GM19193 (cell line): ENCODE results near the gene MYMK.

Source experiments
- POLR2A ChIP-seq: IDR thresholded peaks from 4 replicates; pipeline ENCODE4 v1.6.1; 2011; ENCODE audit not compliant: insufficient read depth, insufficient read length; ENCODE audit errors: extremely low read depth

MYMK gene

GRCh38 chr9:133492061-133493021 is 32.4 kb downstream of the MYMK start:
- TF ChIP-seq POLR2A, result no peak

GRCh38 chr9:133491656-133491925 is 33.2 kb downstream of the MYMK start:
- TF ChIP-seq POLR2A, result no peak

- no peak for TF ChIP-seq POLR2A
These were observed 33.7 kb downstream of the MYMK start for GRCh38 chr9:133490865-133491655.

- TF ChIP-seq POLR2A, result no peak
These were observed 34.5 kb downstream of the MYMK start for GRCh38 chr9:133490201-133490681.

GRCh38 chr9:133489253-133490190 is 35.2 kb downstream of the MYMK start:
- TF ChIP-seq POLR2A, result no peak

- no peak for TF ChIP-seq POLR2A
These were observed 36.0 kb downstream of the MYMK start for GRCh38 chr9:133488686-133489252.

- no peak for TF ChIP-seq POLR2A
These were observed 37.4 kb downstream of the MYMK start for GRCh38 chr9:133487331-133487725.

- no peak for TF ChIP-seq POLR2A
These were observed 39.1 kb downstream of the MYMK start for GRCh38 chr9:133485531-133486260.

- TF ChIP-seq POLR2A, result no peak
These were observed 39.9 kb downstream of the MYMK start for GRCh38 chr9:133484671-133485437.

- no peak for TF ChIP-seq POLR2A
These were observed 41.1 kb downstream of the MYMK start for GRCh38 chr9:133483611-133484010.

GRCh38 chr9:133478851-133479711 is 45.7 kb downstream of the MYMK start, which contains the start of gene SLC2A6:
SLC2A6 (minus strand) TSS chr9:133479099; CDS start chr9:133479059, 40 bp downstream.
- peak; percentile 76 for TF ChIP-seq POLR2A
